Neutrophil (primary cell): ENCODE results near the gene ATPAF2.

ENCODE experiments used
- H3K27ac ChIP-seq: fragments of 200-600 bp; sonication (generic); 2 replicates; pipeline ENCODE4 v1.5.1; 2016; ENCODE audit warnings: mild to moderate bottlenecking, moderate library complexity
- H3K27me3 ChIP-seq: fragments of 200-600 bp; sonication (generic); 2 replicates; pipeline ENCODE4 v1.6.0; 2016; ENCODE audit warnings: mild to moderate bottlenecking
- H3K36me3 ChIP-seq: fragments of 200-600 bp; sonication (generic); 2 replicates; pipeline ENCODE4 v1.5.1; 2017
- H3K4me1 ChIP-seq, 2 experiments: fragments of 200-600 bp in 1 of 2; sonication (generic) in 1 of 2; 1 replicate in 1 of 2; 2 replicates in 1 of 2; pipeline versions ENCODE4 v1.5.1 to v1.6.1; 2013 to 2016; ENCODE audit warnings: low read depth in 1 of 2, low read length in 1 of 2, mild to moderate bottlenecking in 1 of 2, moderate library complexity in 1 of 2; ENCODE audit not compliant: control insufficient read depth in 1 of 2, insufficient read depth in 1 of 2
- H3K4me3 ChIP-seq, 2 experiments: fragments of 200-600 bp in 1 of 2; sonication (generic) in 1 of 2; 1 replicate in 1 of 2; 2 replicates in 1 of 2; pipeline ENCODE4 v1.5.1; 2013 to 2016; ENCODE audit warnings: low read depth in 1 of 2, low read length in 1 of 2, mild to moderate bottlenecking in 1 of 2, moderate library complexity in 1 of 2
- H3K9me3 ChIP-seq: fragments of 200-600 bp; sonication (generic); 2 replicates; pipeline ENCODE4 v1.5.1; 2016
- TF ChIP-seq, protein P1 (sequence below): fragments of 200-600 bp; sonication (generic); IDR thresholded peaks from 2 replicates; pipeline ENCODE4 v1.5.1; 2016; ENCODE audit warnings: antibody characterized with exemption

ATPAF2 gene

DNA sequence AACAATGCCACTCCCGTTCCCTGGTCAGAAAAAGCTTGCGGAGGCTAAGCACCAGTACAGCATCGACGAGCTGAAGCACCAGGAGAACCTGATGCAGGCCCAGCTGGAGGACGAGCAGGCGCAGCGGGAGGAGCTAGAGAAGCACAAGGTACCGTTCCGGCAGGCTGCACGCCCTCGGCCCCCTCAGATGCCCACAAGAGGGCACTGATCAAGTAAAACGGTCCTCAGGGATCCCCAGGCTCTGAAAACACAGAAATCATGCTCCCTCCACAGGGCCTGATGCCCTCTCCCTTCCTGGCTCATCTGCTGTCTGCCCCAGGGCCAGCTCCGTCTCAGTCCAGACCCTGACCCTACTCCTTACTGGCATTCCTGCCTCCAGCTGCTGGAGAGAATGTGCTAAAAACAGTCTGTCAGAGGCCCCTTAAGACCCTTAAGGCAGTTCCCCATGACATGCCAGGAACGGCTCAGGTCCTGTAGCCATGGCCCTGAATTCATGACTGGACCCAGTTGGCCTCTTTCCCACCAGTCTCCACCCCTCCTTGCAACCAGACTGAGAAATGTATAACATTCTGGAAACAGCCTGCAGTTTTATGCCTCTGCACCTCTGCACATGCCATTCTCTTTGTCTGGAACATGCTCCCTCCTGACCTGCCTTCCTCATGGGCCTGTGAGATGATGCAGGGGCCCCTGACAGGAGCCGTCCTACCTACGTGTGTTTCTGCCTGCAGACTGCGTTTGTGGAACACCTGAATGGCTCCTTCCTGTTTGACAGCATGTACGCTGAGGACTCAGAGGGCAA, 44.5 kb downstream of the ATPAF2 start:
- Histone ChIP-seq H3K4me3 (no peak overlapping the region), H3K36me3 (no peaks in the 10 kb centered on the region), H3K27ac (no peak overlapping the region), H3K4me1 (no peaks in the 10 kb centered on the region), H3K27me3 (no peaks in the 10 kb centered on the region), H3K9me3 (no peaks in the 10 kb centered on the region)
- TF ChIP-seq, protein P1, sequence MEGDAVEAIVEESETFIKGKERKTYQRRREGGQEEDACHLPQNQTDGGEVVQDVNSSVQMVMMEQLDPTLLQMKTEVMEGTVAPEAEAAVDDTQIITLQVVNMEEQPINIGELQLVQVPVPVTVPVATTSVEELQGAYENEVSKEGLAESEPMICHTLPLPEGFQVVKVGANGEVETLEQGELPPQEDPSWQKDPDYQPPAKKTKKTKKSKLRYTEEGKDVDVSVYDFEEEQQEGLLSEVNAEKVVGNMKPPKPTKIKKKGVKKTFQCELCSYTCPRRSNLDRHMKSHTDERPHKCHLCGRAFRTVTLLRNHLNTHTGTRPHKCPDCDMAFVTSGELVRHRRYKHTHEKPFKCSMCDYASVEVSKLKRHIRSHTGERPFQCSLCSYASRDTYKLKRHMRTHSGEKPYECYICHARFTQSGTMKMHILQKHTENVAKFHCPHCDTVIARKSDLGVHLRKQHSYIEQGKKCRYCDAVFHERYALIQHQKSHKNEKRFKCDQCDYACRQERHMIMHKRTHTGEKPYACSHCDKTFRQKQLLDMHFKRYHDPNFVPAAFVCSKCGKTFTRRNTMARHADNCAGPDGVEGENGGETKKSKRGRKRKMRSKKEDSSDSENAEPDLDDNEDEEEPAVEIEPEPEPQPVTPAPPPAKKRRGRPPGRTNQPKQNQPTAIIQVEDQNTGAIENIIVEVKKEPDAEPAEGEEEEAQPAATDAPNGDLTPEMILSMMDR: no peak

DNA sequence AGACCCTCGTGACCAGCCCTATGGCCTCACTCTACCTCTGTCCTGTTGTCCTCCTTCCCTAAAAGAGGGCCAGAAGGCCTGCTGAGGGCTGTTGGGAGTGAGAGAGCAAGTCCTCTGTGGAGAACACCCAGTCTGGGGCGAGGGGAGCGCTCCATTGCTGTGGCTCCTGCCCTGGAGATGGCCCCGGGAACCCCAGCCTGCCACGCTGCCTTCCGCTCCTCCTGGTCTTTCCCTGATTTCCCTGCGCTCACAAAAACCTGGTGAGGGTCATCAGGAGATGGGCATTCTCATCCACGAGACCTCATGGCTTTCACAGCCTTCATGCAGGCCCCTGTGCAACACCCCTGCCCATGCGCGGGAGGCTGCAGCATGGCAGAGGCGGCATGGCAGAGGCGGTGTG, 45.1 kb downstream of the ATPAF2 start:
- no peaks in the 10 kb centered on the region for H3K9me3 ChIP-seq

DNA sequence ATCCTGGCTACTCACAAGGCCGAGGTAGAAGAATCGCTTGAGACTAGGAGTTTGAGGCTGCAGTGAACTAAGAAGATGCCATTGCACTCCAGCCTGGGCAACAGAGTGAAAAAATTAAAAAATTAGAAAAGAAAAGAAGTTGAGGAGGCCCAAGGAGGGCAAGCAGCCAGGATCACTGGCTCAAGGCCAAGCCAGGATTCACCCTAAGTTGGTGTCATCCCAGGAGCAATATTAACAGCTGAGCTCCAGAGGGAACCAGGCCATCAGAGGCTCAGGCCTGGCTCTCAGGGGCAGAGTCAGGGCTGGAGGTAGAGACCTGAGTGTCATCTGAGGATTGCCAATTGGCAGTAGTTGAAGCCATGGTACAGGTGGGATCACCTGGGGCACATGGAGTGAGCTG, 45.6 kb downstream of the ATPAF2 start:
- Histone ChIP-seq H3K4me1 (no peaks in the 10 kb centered on the region), H3K27ac (no peak overlapping the region), H3K27me3 (no peaks in the 10 kb centered on the region), H3K9me3 (no peaks in the 10 kb centered on the region), H3K4me3 (no peak overlapping the region), H3K36me3 (no peaks in the 10 kb centered on the region)
- TF ChIP-seq, protein P1: no peak

More for the DNA sequence above, 45.1 kb downstream of the ATPAF2 start:
- H3K36me3 ChIP-seq: no peaks in the 10 kb centered on the region
- H3K4me1 ChIP-seq: no peaks in the 10 kb centered on the region
- H3K27ac ChIP-seq: no peak overlapping the region
- no peak overlapping the region for H3K4me3 ChIP-seq
- TF ChIP-seq, protein P1: no peak
- no peaks in the 10 kb centered on the region for H3K27me3 ChIP-seq

DNA sequence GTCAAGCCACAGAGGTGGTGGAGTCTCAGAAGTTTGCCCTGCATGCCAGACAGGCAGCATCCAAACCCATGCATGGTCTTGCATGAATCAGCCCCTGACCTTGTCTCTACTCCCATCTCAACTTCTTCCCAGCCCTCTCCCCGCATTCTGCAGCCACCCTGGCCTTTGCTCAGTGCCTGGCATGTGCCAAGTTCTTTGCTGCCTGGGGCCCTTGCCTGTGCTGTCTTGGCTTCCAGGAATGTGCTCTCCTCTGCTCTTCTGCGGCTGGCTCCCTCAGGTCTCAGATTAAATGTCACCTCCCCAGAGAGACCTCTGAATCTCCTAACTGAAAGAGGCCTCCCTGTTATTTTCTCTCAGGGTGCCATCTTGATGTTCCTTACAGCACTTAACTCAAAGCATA, 48.7 kb downstream of the ATPAF2 start:
- no peaks in the 10 kb centered on the region for H3K36me3 ChIP-seq
- H3K4me1 ChIP-seq: no peaks in the 10 kb centered on the region
- no peak overlapping the region for H3K4me3 ChIP-seq
- no peak overlapping the region for H3K27ac ChIP-seq
- TF ChIP-seq, protein P1: no peak
- no peaks in the 10 kb centered on the region for H3K27me3 ChIP-seq
- H3K9me3 ChIP-seq: no peaks in the 10 kb centered on the region

DNA sequence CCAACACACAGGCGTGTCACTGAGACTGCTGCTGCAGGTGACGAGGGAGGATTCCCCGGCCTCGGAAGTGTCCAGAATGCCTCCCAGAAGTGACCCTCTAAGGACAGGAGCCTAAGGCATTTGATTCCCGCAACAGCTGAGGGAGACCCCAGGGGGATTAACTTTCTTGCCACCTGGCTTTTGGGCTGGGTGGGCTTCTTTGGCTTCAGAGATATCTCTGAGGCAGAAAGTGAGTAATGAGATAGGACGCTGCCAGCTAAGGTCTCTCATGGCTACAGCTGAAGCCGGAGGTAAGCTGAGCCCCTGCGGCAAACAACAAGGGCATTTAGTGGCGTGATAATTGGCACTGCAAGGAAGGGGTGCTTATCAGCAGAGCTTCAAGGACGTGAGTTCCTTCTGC, 49.4 kb downstream of the ATPAF2 start:
- no peak overlapping the region for H3K4me3 ChIP-seq
- H3K36me3 ChIP-seq: no peaks in the 10 kb centered on the region
- no peaks in the 10 kb centered on the region for H3K27me3 ChIP-seq
- H3K9me3 ChIP-seq: no peaks in the 10 kb centered on the region
- no peaks in the 10 kb centered on the region for H3K4me1 ChIP-seq
- TF ChIP-seq, protein P1: no peak
- no peak overlapping the region for H3K27ac ChIP-seq
